ENCODE measurements around the gene SLC9A1.

GRCh38 chr1:27097484-27097917 lies 57.4 kb downstream of the SLC9A1 start:
- 0 out of 2 replicates have a peak, but pooled peaks have one; percentile 23 for TF ChIP-seq STAT1 (conservative IDR thresholded peaks at IDR 0.05)
- no peak for TF ChIP-seq JUND (IDR thresholded peaks at IDR 0.05; ENCODE audit: low read depth, low read length)
- no peak for TF ChIP-seq POLR2AphosphoS5 (IDR thresholded peaks at IDR 0.05; ENCODE audit: low read length)
- TF ChIP-seq YY1 (IDR thresholded peaks at IDR 0.05; ENCODE audit: low read depth, low read length) = 0 out of 2 replicates have a peak, but pooled peaks have one; percentile 57
- no peak for TF ChIP-seq EP300 (IDR thresholded peaks at IDR 0.05; ENCODE audit: borderline replicate concordance in 1 of 2, control insufficient read depth in 1 of 2, low read depth in 2 of 2, low read length in 2 of 2)

All from GM12878 (cell line).